ENCODE results near the gene FOSB.

The FOSB gene

GRCh38 chr19:45498411-45499195 lies 30.8 kb downstream of the FOSB start, which contains the start of gene PPM1N:
PPM1N (plus strand) TSS chr19:45498443; CDS start chr19:45498473, 30 bp downstream.
- Histone ChIP-seq H4K8ac (ENCODE audit: low read length) (peak within 1 kb of the TSS; percentile 51), H3K9ac (ENCODE audit: low read length) (peak within 1 kb of the TSS; percentile 41), H3K4me1 (ENCODE audit: control insufficient read depth, insufficient read depth, low read depth, low read length) (peaks cover 22% of the 10 kb centered on the region), H4K91ac (ENCODE audit: low read length) (no peak within 1 kb of the TSS), H3K27ac (ENCODE audit: low read length, poor library complexity, severe bottlenecking) (no peak within 1 kb of the TSS), H2BK12ac (ENCODE audit: low read length in 2 of 2) (peak within 1 kb of the TSS in 1 of 2 experiments; percentile 37), H2AFZ (ENCODE audit: low read depth, low read length) (no peak within 1 kb of the TSS), H3K79me1 (replicated peaks; ENCODE audit: low read length, poor library complexity, severe bottlenecking) (no peaks in the 10 kb centered on the region), H3K14ac (ENCODE audit: low read length in 2 of 2) (peak within 1 kb of the TSS in 1 of 2 experiments; percentile 36), H3K9me3 (ENCODE audit: control insufficient read depth, low read length) (no peaks in the 10 kb centered on the region), H2BK5ac (ENCODE audit: low read depth, low read length, poor library complexity, severe bottlenecking) (no peak within 1 kb of the TSS), H3K4me2 (ENCODE audit: low read length, poor library complexity, severe bottlenecking) (peak within 1 kb of the TSS; percentile 72), H2BK15ac (ENCODE audit: low read depth, poor library complexity, severe bottlenecking) (peak within 1 kb of the TSS; percentile 54), H2AK5ac (ENCODE audit: low read length, severe bottlenecking) (no peak within 1 kb of the TSS), H3K36me3 (ENCODE audit: control insufficient read depth in 1 of 2, insufficient read depth in 2 of 2, low read depth in 1 of 2, low read length in 2 of 2) (peaks cover 0 to 7% of the 10 kb centered on the region in 2 experiments), H3K23ac (ENCODE audit: low read length in 2 of 2) (peak within 1 kb of the TSS in 1 of 2 experiments; percentile 48), H3K27me3 (ENCODE audit: control insufficient read depth in 1 of 2, insufficient read depth in 1 of 2, low read length in 2 of 2) (peaks cover 31 to 39% of the 10 kb centered on the region in 2 experiments), H3K18ac (ENCODE audit: low read depth in 1 of 2, low read length in 2 of 2) (peak within 1 kb of the TSS; percentile 29), H3K4me3 (ENCODE audit: insufficient read depth in 1 of 2, low read depth in 1 of 2, low read length in 2 of 2) (peak within 1 kb of the TSS; percentile 30 to 72), H3K4ac (ENCODE audit: low read depth in 1 of 2, low read length in 2 of 2) (no peak within 1 kb of the TSS), H2BK120ac (ENCODE audit: low read depth, low read length) (no peak within 1 kb of the TSS)
- WGBS: 3% methylated on average over 66 of the region's 89 CpGs
- peak; percentile 51 for DNase-seq

DNA sequence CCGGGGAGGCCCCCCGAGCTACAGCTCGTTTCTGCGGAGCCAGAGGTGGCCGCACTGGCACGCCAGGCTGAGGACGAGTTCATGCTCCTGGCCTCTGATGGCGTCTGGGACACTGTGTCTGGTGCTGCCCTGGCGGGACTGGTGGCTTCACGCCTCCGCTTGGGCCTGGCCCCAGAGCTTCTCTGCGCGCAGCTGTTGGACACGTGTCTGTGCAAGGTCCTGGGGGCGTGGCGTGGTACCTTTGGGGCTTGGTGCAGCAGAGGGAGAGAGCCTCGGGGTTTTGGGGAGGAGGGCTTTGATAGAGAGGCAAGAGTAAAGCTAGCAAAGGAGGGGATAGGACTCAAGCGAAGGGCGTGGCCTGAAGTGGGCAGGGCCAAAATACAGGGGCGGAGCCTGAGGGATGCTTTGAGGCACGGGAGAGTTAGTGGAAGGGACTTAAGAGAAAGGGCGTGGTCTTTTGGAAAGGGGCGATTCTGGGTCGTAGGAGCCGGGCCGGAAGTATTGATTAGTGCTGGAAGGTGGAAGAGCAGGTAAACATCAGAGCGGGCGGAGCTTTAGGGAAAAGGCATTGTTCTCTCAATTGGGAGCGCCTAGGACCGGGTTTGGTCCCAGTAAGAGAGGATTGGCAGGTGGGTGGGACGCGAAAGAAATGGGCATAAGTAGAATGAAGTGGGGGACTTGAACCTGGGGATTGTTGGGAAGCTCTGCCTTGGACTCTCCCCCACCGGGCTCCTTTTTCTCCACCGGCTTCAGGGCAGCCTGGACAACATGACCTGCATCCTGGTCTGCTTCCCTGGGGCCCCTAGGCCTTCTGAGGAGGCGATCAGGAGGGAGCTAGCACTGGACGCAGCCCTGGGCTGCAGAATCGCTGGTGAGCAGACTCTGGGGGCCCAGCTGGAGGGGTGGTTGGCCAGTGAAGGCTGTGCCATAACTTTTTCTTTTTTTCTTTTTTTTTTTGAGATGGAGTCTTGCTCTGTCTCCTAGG lies 31.7 kb downstream of the FOSB start:
- Histone ChIP-seq H2AK5ac (ENCODE audit: low read length, severe bottlenecking) (no peak overlapping the region), H3K18ac (ENCODE audit: low read depth in 1 of 2, low read length in 2 of 2) (no peak overlapping the region), H4K91ac (ENCODE audit: low read length) (no peak overlapping the region), H2BK12ac (ENCODE audit: low read length in 2 of 2) (no peak overlapping the region), H3K4me1 (ENCODE audit: control insufficient read depth, insufficient read depth, low read depth, low read length) (peaks cover 22% of the 10 kb centered on the region), H3K4me2 (ENCODE audit: low read length, poor library complexity, severe bottlenecking) (peak overlapping the region; percentile 44), H2BK5ac (ENCODE audit: low read depth, low read length, poor library complexity, severe bottlenecking) (no peak overlapping the region), H2AFZ (ENCODE audit: low read depth, low read length) (no peak overlapping the region), H3K9ac (ENCODE audit: low read length) (no peak overlapping the region), H2BK15ac (ENCODE audit: low read depth, poor library complexity, severe bottlenecking) (no peak overlapping the region), H4K8ac (ENCODE audit: low read length) (no peak overlapping the region), H3K79me1 (replicated peaks; ENCODE audit: low read length, poor library complexity, severe bottlenecking) (no peaks in the 10 kb centered on the region), H3K4me3 (ENCODE audit: insufficient read depth in 1 of 2, low read depth in 1 of 2, low read length in 2 of 2) (no peak overlapping the region), H3K4ac (ENCODE audit: low read depth in 1 of 2, low read length in 2 of 2) (no peak overlapping the region), H3K9me3 (ENCODE audit: control insufficient read depth, low read length) (no peaks in the 10 kb centered on the region), H3K14ac (ENCODE audit: low read length in 2 of 2) (peak overlapping the region in 1 of 2 experiments; percentile 36), H2BK120ac (ENCODE audit: low read depth, low read length) (no peak overlapping the region), H3K27me3 (ENCODE audit: control insufficient read depth in 1 of 2, insufficient read depth in 1 of 2, low read length in 2 of 2) (peaks cover 31 to 39% of the 10 kb centered on the region in 2 experiments), H3K36me3 (ENCODE audit: control insufficient read depth in 1 of 2, insufficient read depth in 2 of 2, low read depth in 1 of 2, low read length in 2 of 2) (peaks cover 0 to 2% of the 10 kb centered on the region in 2 experiments), H3K27ac (ENCODE audit: low read length, poor library complexity, severe bottlenecking) (no peak overlapping the region), H3K23ac (ENCODE audit: low read length in 2 of 2) (peak overlapping the region in 1 of 2 experiments; percentile 48)
- DNase-seq: peak; percentile 44
- WGBS: 14% methylated on average over 37 of the region's 37 CpGs

DNA sequence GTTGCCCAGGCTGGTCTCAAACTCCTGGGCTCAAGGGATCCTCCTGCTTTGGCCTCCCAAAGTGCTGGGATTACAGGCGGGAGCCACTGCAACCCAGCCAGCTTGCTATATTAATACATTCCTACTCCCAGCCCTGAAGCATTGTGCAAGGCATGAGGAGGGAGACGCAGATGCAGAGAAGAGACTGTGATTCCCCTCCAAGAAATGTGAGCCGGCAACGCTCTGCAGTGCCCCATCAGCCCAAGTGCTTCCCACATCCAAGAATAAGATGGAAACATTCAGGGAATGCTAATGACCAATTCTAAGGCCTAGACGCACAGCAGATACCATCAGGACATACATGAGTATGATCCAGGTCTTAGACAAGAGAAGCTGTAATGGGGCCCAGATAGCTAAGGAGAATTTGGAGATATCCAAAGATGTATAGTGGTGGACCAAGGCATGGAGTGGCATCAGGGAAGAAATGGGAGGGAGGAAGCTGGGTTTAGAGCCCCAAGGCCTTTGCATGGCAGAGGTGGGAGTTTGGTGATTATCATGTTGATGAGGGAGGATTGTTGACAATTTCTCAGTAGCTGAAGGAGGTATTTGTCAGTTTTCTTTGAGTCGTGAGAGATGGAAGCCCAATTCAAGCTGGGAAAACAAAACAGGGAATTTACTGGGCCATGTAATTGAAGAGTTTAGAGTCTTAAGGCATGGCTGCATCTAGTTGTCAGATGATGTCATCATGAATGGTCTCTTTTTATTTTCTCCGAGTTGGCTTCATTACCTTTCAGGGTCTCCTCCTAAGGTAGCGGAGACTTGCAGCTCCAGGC lies 33.3 kb downstream of the FOSB start:
- no peak overlapping the region for H3K18ac ChIP-seq (ENCODE audit: low read depth in 1 of 2, low read length in 2 of 2)
- 75% methylated on average over 8 of the region's 8 CpGs for WGBS
- no peak overlapping the region for H2BK120ac ChIP-seq (ENCODE audit: low read depth, low read length)

More for the DNA sequence above, 33.3 kb downstream of the FOSB start:
- H4K91ac ChIP-seq (ENCODE audit: low read length): no peak overlapping the region
- H2AFZ ChIP-seq (ENCODE audit: low read depth, low read length): no peak overlapping the region
- no peaks in the 10 kb centered on the region for H3K36me3 ChIP-seq (ENCODE audit: control insufficient read depth in 1 of 2, insufficient read depth in 2 of 2, low read depth in 1 of 2, low read length in 2 of 2)
- H3K4me1 ChIP-seq (ENCODE audit: control insufficient read depth, insufficient read depth, low read depth, low read length): peaks cover 25% of the 10 kb centered on the region
- H3K4me2 ChIP-seq (ENCODE audit: low read length, poor library complexity, severe bottlenecking): no peak overlapping the region
- no peak overlapping the region for H3K4ac ChIP-seq (ENCODE audit: low read depth in 1 of 2, low read length in 2 of 2)
- H2AK5ac ChIP-seq (ENCODE audit: low read length, severe bottlenecking): no peak overlapping the region
- no peak for DNase-seq
- no peak overlapping the region for H3K14ac ChIP-seq (ENCODE audit: low read length in 2 of 2)
- no peak overlapping the region for H4K8ac ChIP-seq (ENCODE audit: low read length)
- H3K9me3 ChIP-seq (ENCODE audit: control insufficient read depth, low read length): no peaks in the 10 kb centered on the region
- no peak overlapping the region for H3K4me3 ChIP-seq (ENCODE audit: insufficient read depth in 1 of 2, low read depth in 1 of 2, low read length in 2 of 2)
- peaks cover 24 to 32% of the 10 kb centered on the region in 2 experiments for H3K27me3 ChIP-seq (ENCODE audit: control insufficient read depth in 1 of 2, insufficient read depth in 1 of 2, low read length in 2 of 2)
- peaks cover 2% of the 10 kb centered on the region for H3K79me1 ChIP-seq (replicated peaks; ENCODE audit: low read length, poor library complexity, severe bottlenecking)
- no peak overlapping the region for H2BK15ac ChIP-seq (ENCODE audit: low read depth, poor library complexity, severe bottlenecking)
- no peak overlapping the region for H3K23ac ChIP-seq (ENCODE audit: low read length in 2 of 2)
- H2BK5ac ChIP-seq (ENCODE audit: low read depth, low read length, poor library complexity, severe bottlenecking): no peak overlapping the region
- H2BK12ac ChIP-seq (ENCODE audit: low read length in 2 of 2): no peak overlapping the region
- H3K27ac ChIP-seq (ENCODE audit: low read length, poor library complexity, severe bottlenecking): no peak overlapping the region
- H3K9ac ChIP-seq (ENCODE audit: low read length): no peak overlapping the region

Data from mesenchymal stem cell (in vitro differentiated cells and primary cell).